Measurements from ENCODE around the gene HSPA4L.

Gene HSPA4L

GRCh38 chr4:127782275-127783025 lies at the start of gene HSPA4L:
Gene HSPA4L, plus strand, starts transcription at chr4:127782322. Its CDS starts 229 bp downstream, at chr4:127782551.
- peak; percentile 71 for DNase-seq (ENCODE audit: low spot score)

- peak; percentile 56 for DNase-seq (ENCODE audit: low spot score)
These were observed 49.3 kb upstream of the HSPA4L start for GRCh38 chr4:127732623-127733328.

- DNase-seq (ENCODE audit: low spot score), result no peak
These were observed 47.1 kb upstream of the HSPA4L start for GRCh38 chr4:127734976-127735375.

GRCh38 chr4:127737295-127737694 lies 44.8 kb upstream of the HSPA4L start:
- DNase-seq (ENCODE audit: low spot score), result no peak

- no peak for DNase-seq (ENCODE audit: low spot score)
These were observed 40.9 kb upstream of the HSPA4L start for GRCh38 chr4:127741247-127741646.

- no peak for DNase-seq (ENCODE audit: low spot score)
These were observed 34.2 kb upstream of the HSPA4L start for GRCh38 chr4:127747883-127748282.

- DNase-seq (ENCODE audit: low spot score), result no peak
These were observed 33.2 kb upstream of the HSPA4L start for GRCh38 chr4:127748957-127749356.

GRCh38 chr4:127756906-127757305 lies 25.2 kb upstream of the HSPA4L start:
- DNase-seq (ENCODE audit: low spot score), result no peak

GRCh38 chr4:127759228-127759820 lies 22.8 kb upstream of the HSPA4L start:
- no peak for DNase-seq (ENCODE audit: low spot score)

- no peak for DNase-seq (ENCODE audit: low spot score)
These were observed 22.2 kb upstream of the HSPA4L start for GRCh38 chr4:127759893-127760292.

- DNase-seq (ENCODE audit: low spot score), result no peak
These were observed 10.4 kb upstream of the HSPA4L start for GRCh38 chr4:127771535-127772275.

GRCh38 chr4:127772769-127773671 lies 9.1 kb upstream of the HSPA4L start:
- DNase-seq (ENCODE audit: low spot score), result no peak

GRCh38 chr4:127775843-127776242 lies 6.3 kb upstream of the HSPA4L start:
- DNase-seq (ENCODE audit: low spot score), result no peak

GRCh38 chr4:127776620-127777019 lies 5.5 kb upstream of the HSPA4L start:
- peak; percentile 29 for DNase-seq (ENCODE audit: low spot score)

GRCh38 chr4:127777487-127777886 lies 4.6 kb upstream of the HSPA4L start:
- no peak for DNase-seq (ENCODE audit: low spot score)

GRCh38 chr4:127778102-127778501 lies 4.0 kb upstream of the HSPA4L start:
- DNase-seq (ENCODE audit: low spot score), result peak; percentile 5

- no peak for DNase-seq (ENCODE audit: low spot score)
These were observed 1.5 kb upstream of the HSPA4L start for GRCh38 chr4:127780598-127780997.

GRCh38 chr4:127781300-127782024 lies 660 bp upstream of the HSPA4L start:
- no peak for DNase-seq (ENCODE audit: low spot score)

- DNase-seq (ENCODE audit: low spot score), result peak; percentile 78
These were observed 172 bp upstream of the HSPA4L start for GRCh38 chr4:127782025-127782274.

- DNase-seq (ENCODE audit: low spot score), result peak; percentile 80
These were observed 1.1 kb downstream of the HSPA4L start for GRCh38 chr4:127783026-127783769.
